K562 (cell line): ENCODE results near the gene LDLRAD3. TPM values are rescaled to one million over a fixed set of nuclear protein-coding genes. Genes with fewer than 3 reads are reported as not detected.

Source experiments
- ARID1B ChIP-seq: fragments of 450-650 bp; IDR thresholded peaks from 2 replicates; pipeline ENCODE4 v1.6.1; 2016; ENCODE audit warnings: antibody characterized with exemption, mild to moderate bottlenecking, inconsistent platforms
- CTCF ChIP-seq, 3 experiments: IDR thresholded peaks in 2 of 3; conservative IDR thresholded peaks in 1 of 3; 2 replicates each; pipeline ENCODE4 v1.5.1; 2011 to 2012; ENCODE audit warnings: low read length in 3 of 3, mild to moderate bottlenecking in 3 of 3, control low read depth in 2 of 3, improper control_type of control experiment in 1 of 3, inconsistent platforms in 1 of 3, low read depth in 1 of 3, mixed read lengths in 1 of 3, moderate library complexity in 1 of 3; ENCODE audit not compliant: insufficient read depth in 2 of 3
- FOXM1 ChIP-seq, 2 experiments: fragments of 450-650 bp in 1 of 2; sonication (generic) in 1 of 2; formaldehyde crosslinking in 1 of 2; IDR thresholded peaks; 2 replicates each; pipeline versions ENCODE4 v1.6.1 to v1.9.0; 2017 to 2022; ENCODE audit warnings: low read depth in 2 of 2, mild to moderate bottlenecking in 2 of 2, missing genetic modification reagents in 1 of 2, moderate library complexity in 1 of 2
- GABPA ChIP-seq: fragments of 200-800 bp; sonication (Bioruptor generic); conservative IDR thresholded peaks from 2 replicates; pipeline ENCODE4 v1.6.1; 2016; ENCODE audit warnings: low read depth, missing genetic modification characterization, missing compliant biosample characterization
- JUND ChIP-seq, 2 experiments: IDR thresholded peaks; 2 replicates in 1 of 2; 3 replicates in 1 of 2; pipeline ENCODE4 v1.6.1; 2011; ENCODE audit warnings: borderline replicate concordance in 2 of 2, low read depth in 2 of 2, low read length in 2 of 2, improper control_type of control experiment in 1 of 2, missing biosample characterization in 1 of 2, missing genetic modification characterization in 1 of 2, missing genetic modification reagents in 1 of 2
- NONO ChIP-seq, 2 experiments: fragments of 200-400 bp in 1 of 2; fragments of 450-650 bp in 1 of 2; formaldehyde crosslinking in 1 of 2; IDR thresholded peaks; 2 replicates each; pipeline ENCODE4 v1.6.1; 2017; ENCODE audit warnings: low read depth in 2 of 2, mild to moderate bottlenecking in 2 of 2, moderate library complexity in 2 of 2, low read length in 1 of 2
- TAF1 ChIP-seq: IDR thresholded peaks from 2 replicates; pipeline ENCODE4 v1.6.1; 2011; ENCODE audit warnings: mild to moderate bottlenecking, low read length, moderate library complexity; ENCODE audit not compliant: insufficient read depth, control insufficient read depth, severe bottlenecking; ENCODE audit errors: extremely low read depth
- U2AF2 ChIP-seq: fragments of 200-400 bp; formaldehyde crosslinking; optimal IDR thresholded peaks from 2 replicates; pipeline ENCODE3; 2017; ENCODE audit warnings: low read depth, mild to moderate bottlenecking, low read length
- ZNF134 ChIP-seq: fragments of 250-450 bp; sonication (Bioruptor Pico); conservative IDR thresholded peaks from 2 replicates; pipeline ENCODE4 v1.4.0; 2020
- polyA plus RNA-seq, 8 experiments: library from polyadenylated mRNA; depleted of rRNA in 4 of 8; stranded (reverse) in 5 of 8; unstranded in 3 of 8; fragments of >200 nt; fragmentation: Nextera tagmentation in 2 of 8; fragmentation: Illumina TruSeq in 1 of 8; extraction: Ambion mirVana in 2 of 8; extraction: Trizol in 1 of 8; gene quantifications; 2 replicates each; pipeline versions ENCODE4 v1.2.1 to v1.2.3, GENCODE V29; 2011 to 2014; ENCODE audit warnings: inconsistent platforms in 1 of 8, missing spikeins in 1 of 8
- total RNA-seq, 7 experiments: library from RNA; depleted of rRNA in 6 of 7; stranded (reverse); fragments of >200 nt in 6 of 7; fragmentation: Illumina TruSeq in 2 of 7; extraction: Trizol in 2 of 7; gene quantifications; 2 replicates each; pipeline versions ENCODE4 v1.2.1 to v1.2.3, GENCODE V29; 2011 to 2021; ENCODE audit warnings: low replicate concordance in 1 of 7

LDLRAD3 gene
- total and polyA plus RNA-seq, 9 of the 15 experiments (the other 6 are each of a cell fraction or from before 2014, with no cell fraction given), result 0.73 to 7.2 (median 3.5) TPM

- TF ChIP-seq U2AF2 (no peak), ARID1B (no peak), NONO (IDR thresholded peaks at IDR 0.05; ENCODE audit: low read depth in 2 of 2, low read length in 1 of 2) (no peak), ZNF134 (no peak), GABPA (no peak), CTCF (IDR thresholded peaks at IDR 0.05 in 2 of 3, conservative IDR thresholded peaks at IDR 0.05 in 1 of 3; ENCODE audit: insufficient read depth in 2 of 3, low read depth in 1 of 3, low read length in 3 of 3) (peak; percentile 62 to 75 (median 65)), FOXM1 (IDR thresholded peaks at IDR 0.05; ENCODE audit: low read depth) (no peak), FOXM1 (CRISPR knock-in tag; IDR thresholded peaks at IDR 0.05; ENCODE audit: low read depth) (no peak), TAF1 (no peak), JUND (IDR thresholded peaks at IDR 0.05; ENCODE audit: borderline replicate concordance, low read depth, low read length) (0 out of 2 replicates have a peak, but pooled peaks have one; percentile 12), JUND (tag; IDR thresholded peaks at IDR 0.05; ENCODE audit: borderline replicate concordance, low read depth, low read length) (no peak)
These were observed 112.4 kb downstream of the LDLRAD3 start (continued) for GRCh38 chr11:36056160-36056751.
